GM18873 (cell line): ENCODE results near the gene APOL1.
"Not testable (repeated sequence)": the region's sequence is repeated elsewhere in the genome, so short reads cannot be mapped to it uniquely, and the experiment has no call there.

Experiments used
- ATAC-seq: cut with Tn5 transposase; IDR thresholded peaks from one replicate; pipeline ENCODE4 v1.9.1; 2021; ENCODE audit warnings: mild to moderate bottlenecking, moderate library complexity, moderate number of reproducible peaks; ENCODE audit not compliant: unreplicated experiment, low FRiP score

APOL1 gene

GRCh38 chr22:36263216-36263673, 10.3 kb downstream of the APOL1 start:
- ATAC-seq = not testable (repeated sequence)

- not testable (repeated sequence) for ATAC-seq
Observed at GRCh38 chr22:36263886-36264664, 11.1 kb downstream of the APOL1 start.

GRCh38 chr22:36267058-36267457, 14.1 kb downstream of the APOL1 start:
- ATAC-seq = no peak

- no peak for ATAC-seq
Observed at GRCh38 chr22:36267896-36268485, 15.1 kb downstream of the APOL1 start.

- not testable (repeated sequence) for ATAC-seq
Observed at GRCh38 chr22:36271231-36271630, 18.3 kb downstream of the APOL1 start.

GRCh38 chr22:36271951-36272350, 19.0 kb downstream of the APOL1 start:
- not testable (repeated sequence) for ATAC-seq

- ATAC-seq = no peak
Observed at GRCh38 chr22:36274531-36274930, 21.6 kb downstream of the APOL1 start.

- no peak for ATAC-seq
Observed at GRCh38 chr22:36277482-36278291, 24.8 kb downstream of the APOL1 start.

GRCh38 chr22:36279219-36279666, 26.3 kb downstream of the APOL1 start:
- ATAC-seq = no peak

GRCh38 chr22:36280379-36280778, 27.4 kb downstream of the APOL1 start:
- ATAC-seq = no peak

GRCh38 chr22:36281781-36282327, 28.9 kb downstream of the APOL1 start:
- no peak for ATAC-seq

- no peak for ATAC-seq
Observed at GRCh38 chr22:36282328-36282831, 29.4 kb downstream of the APOL1 start.

GRCh38 chr22:36284171-36284571, 31.2 kb downstream of the APOL1 start:
- ATAC-seq = no peak

GRCh38 chr22:36285017-36285416, 32.1 kb downstream of the APOL1 start:
- no peak for ATAC-seq

GRCh38 chr22:36285545-36285944, 32.6 kb downstream of the APOL1 start:
- ATAC-seq = no peak

- ATAC-seq = no peak
Observed at GRCh38 chr22:36286096-36286957, 33.4 kb downstream of the APOL1 start.

- ATAC-seq = no peak
Observed at GRCh38 chr22:36287881-36288515, 35.1 kb downstream of the APOL1 start.

- no peak for ATAC-seq
Observed at GRCh38 chr22:36288571-36289405, 35.9 kb downstream of the APOL1 start.
